HepG2 (cell line): ENCODE data around the gene GCLM. TPM values are rescaled to one million over a fixed set of nuclear protein-coding genes. Genes with fewer than 3 reads are reported as not detected.

Source experiments
- ARNTL ChIP-seq: sonication (generic); formaldehyde crosslinking; IDR thresholded peaks from 2 replicates; pipeline ENCODE4 v1.4.0; 2020; ENCODE audit warnings: mild to moderate bottlenecking, missing genetic modification reagents
- BRD4 ChIP-seq: sonication (generic); formaldehyde crosslinking; IDR thresholded peaks from 2 replicates; pipeline ENCODE4 v1.4.0; 2020; ENCODE audit warnings: missing genetic modification reagents
- FOXA3 ChIP-seq: IDR thresholded peaks from 2 replicates; pipeline ENCODE4 v1.6.1; 2016; ENCODE audit warnings: missing genetic modification reagents, missing compliant biosample characterization
- GTF3A ChIP-seq: sonication (generic); formaldehyde crosslinking; conservative IDR thresholded peaks from 2 replicates; pipeline ENCODE4 v1.4.0; 2020; ENCODE audit warnings: mild to moderate bottlenecking, missing genetic modification reagents
- IKZF4 ChIP-seq: sonication (generic); formaldehyde crosslinking; IDR thresholded peaks from 2 replicates; pipeline ENCODE4 v1.5.1; 2020; ENCODE audit warnings: borderline replicate concordance, mild to moderate bottlenecking, low read depth, missing genetic modification reagents; ENCODE audit errors: not compliant biosample characterization
- JUND ChIP-seq: sonication (generic); formaldehyde crosslinking; IDR thresholded peaks from 2 replicates; pipeline ENCODE4 v1.8.0; 2022; ENCODE audit warnings: mild to moderate bottlenecking, missing genetic modification reagents
- KLF12 ChIP-seq: sonication (generic); formaldehyde crosslinking; IDR thresholded peaks from 2 replicates; pipeline ENCODE4 v1.4.0; 2020; ENCODE audit warnings: missing genetic modification reagents, borderline replicate concordance
- MYC ChIP-seq: sonication (generic); formaldehyde crosslinking; IDR thresholded peaks from 2 replicates; pipeline ENCODE4 v1.9.0; 2021; ENCODE audit warnings: missing genetic modification reagents, borderline replicate concordance
- RFXANK ChIP-seq: IDR thresholded peaks from 2 replicates; pipeline ENCODE4 v1.6.1; 2016
- RXRA ChIP-seq: sonication (generic); formaldehyde crosslinking; IDR thresholded peaks from 2 replicates; pipeline ENCODE4 v1.5.1; 2020; ENCODE audit warnings: missing genetic modification reagents
- SKI ChIP-seq: fragments of 450-650 bp; IDR thresholded peaks from one replicate; pipeline ENCODE4 v1.6.1; 2018; ENCODE audit warnings: mild to moderate bottlenecking; ENCODE audit not compliant: partially characterized antibody
- TIGD3 ChIP-seq: sonication (generic); formaldehyde crosslinking; IDR thresholded peaks from 2 replicates; pipeline ENCODE4 v1.5.1; 2020; ENCODE audit warnings: mild to moderate bottlenecking, missing genetic modification reagents, borderline replicate concordance
- ZBTB10 ChIP-seq: sonication (generic); formaldehyde crosslinking; IDR thresholded peaks from 2 replicates; pipeline ENCODE4 v1.4.0; 2020; ENCODE audit warnings: missing genetic modification reagents, borderline replicate concordance
- ZBTB7B ChIP-seq: sonication (generic); formaldehyde crosslinking; IDR thresholded peaks from 2 replicates; pipeline ENCODE4 v1.4.0; 2020; ENCODE audit warnings: missing genetic modification reagents
- ZFYVE20 ChIP-seq: sonication (generic); formaldehyde crosslinking; IDR thresholded peaks from 2 replicates; pipeline ENCODE4 v1.8.0; 2023; ENCODE audit warnings: low read depth, mild to moderate bottlenecking, moderate library complexity, missing genetic modification reagents, borderline replicate concordance
- ZNF629 ChIP-seq: sonication (generic); formaldehyde crosslinking; conservative IDR thresholded peaks from 2 replicates; pipeline ENCODE4 v1.5.0; 2020; ENCODE audit warnings: missing genetic modification reagents
- polyA plus RNA-seq, 8 experiments: library from polyadenylated mRNA; depleted of rRNA in 3 of 8; stranded (reverse) in 7 of 8; unstranded in 1 of 8; fragments of >200 nt; fragmentation: Illumina TruSeq in 4 of 8; extraction: Trizol in 4 of 8; gene quantifications; 2 replicates each; pipeline versions ENCODE4 v1.2.1 to v1.2.3, GENCODE V29; 2011 to 2016; ENCODE audit warnings: low read depth in 4 of 8, missing spikeins in 1 of 8, mixed read lengths in 1 of 8; ENCODE audit not compliant: insufficient read depth in 1 of 8
- total RNA-seq, 5 experiments: library from RNA; depleted of rRNA; stranded (reverse); fragments of >200 nt; fragmentation: Illumina TruSeq; extraction: Trizol; gene quantifications; 2 replicates each; pipeline ENCODE4 v1.2.3, GENCODE V29; 2016; ENCODE audit warnings: low read depth in 1 of 5
- TF ChIP-seq, protein P1 (sequence below): sonication (generic); formaldehyde crosslinking; IDR thresholded peaks from 2 replicates; pipeline ENCODE4 v1.5.0; 2020; ENCODE audit warnings: missing genetic modification reagents
- TF ChIP-seq, protein P2 (sequence below): sonication (generic); formaldehyde crosslinking; IDR thresholded peaks from 2 replicates; pipeline ENCODE4 v1.8.0; 2023; ENCODE audit warnings: mild to moderate bottlenecking, missing genetic modification reagents
- TF ChIP-seq, protein P3 (sequence below): sonication (generic); formaldehyde crosslinking; IDR thresholded peaks from 2 replicates; pipeline ENCODE4 v1.5.0; 2020; ENCODE audit warnings: mild to moderate bottlenecking, missing genetic modification reagents, borderline replicate concordance

Gene GCLM
- total and polyA plus RNA-seq, 2 of the 13 experiments (the other 11 are each of a cell fraction or from before 2014, with no cell fraction given), result 8.7 to 29.9 TPM

DNA sequence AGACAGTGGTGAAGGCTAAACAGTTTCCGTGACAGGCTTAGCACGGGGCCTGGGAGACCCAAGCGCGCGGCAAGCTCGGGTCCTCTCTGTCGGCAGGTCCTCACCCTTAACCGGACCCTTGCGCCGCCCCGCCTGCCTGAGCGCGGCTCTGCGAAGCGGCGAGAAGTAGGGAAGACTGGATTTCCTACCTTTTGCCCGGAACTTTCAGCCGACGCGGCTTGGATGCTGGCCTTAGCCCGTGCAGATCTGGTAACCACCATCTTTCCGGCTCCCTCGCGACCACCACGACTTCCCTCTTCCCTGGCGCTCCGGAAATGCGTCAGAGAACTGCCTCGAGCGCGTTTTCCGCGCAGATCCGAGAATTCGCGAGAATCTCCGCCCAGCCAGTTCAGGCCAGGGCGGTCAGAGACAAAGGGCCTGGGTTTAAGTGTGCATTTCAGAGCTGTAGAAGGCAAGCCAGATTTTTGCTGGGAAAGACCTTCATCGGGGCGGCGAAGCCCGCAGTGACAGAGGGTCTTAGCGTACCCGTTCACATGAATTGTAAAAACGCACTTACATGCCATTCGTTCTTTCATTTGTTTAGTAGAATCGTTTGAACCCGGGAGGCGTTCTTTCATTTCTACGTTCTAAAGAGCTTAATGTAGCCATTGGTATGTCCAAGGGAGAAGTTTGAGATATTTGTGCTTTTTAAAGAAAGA, 30.2 kb downstream of the GCLM start, which contains the start of gene DNTTIP2 (continued):
- TF ChIP-seq TIGD3 (CRISPR knock-in tag) (no peak; the same call in 1 of the 2 replicates), BRD4 (CRISPR knock-in tag) (peak; percentile 89), ZNF629 (CRISPR knock-in tag) (no peak; the same call in 1 of the 2 replicates), RFXANK (CRISPR knock-in tag) (0 out of 2 replicates have a peak, but pooled peaks have one; percentile 78), KLF12 (CRISPR knock-in tag) (peak; percentile 83), JUND (CRISPR knock-in tag) (no peak), ZBTB10 (CRISPR knock-in tag) (no peak), SKI (no peak), IKZF4 (CRISPR knock-in tag) (no peak), ZBTB7B (CRISPR knock-in tag) (peak; percentile 93), RXRA (CRISPR knock-in tag) (peak; percentile 65), MYC (peak; percentile 91), ZFYVE20 (CRISPR knock-in tag) (no peak), GTF3A (CRISPR knock-in tag) (no peak), ARNTL (CRISPR knock-in tag) (peak; percentile 56; the same call in 1 of the 2 replicates), FOXA3 (CRISPR knock-in tag) (peak; percentile 53)
- TF ChIP-seq, protein P1, sequence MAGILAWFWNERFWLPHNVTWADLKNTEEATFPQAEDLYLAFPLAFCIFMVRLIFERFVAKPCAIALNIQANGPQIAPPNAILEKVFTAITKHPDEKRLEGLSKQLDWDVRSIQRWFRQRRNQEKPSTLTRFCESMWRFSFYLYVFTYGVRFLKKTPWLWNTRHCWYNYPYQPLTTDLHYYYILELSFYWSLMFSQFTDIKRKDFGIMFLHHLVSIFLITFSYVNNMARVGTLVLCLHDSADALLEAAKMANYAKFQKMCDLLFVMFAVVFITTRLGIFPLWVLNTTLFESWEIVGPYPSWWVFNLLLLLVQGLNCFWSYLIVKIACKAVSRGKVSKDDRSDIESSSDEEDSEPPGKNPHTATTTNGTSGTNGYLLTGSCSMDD (CRISPR knock-in tag), result no peak
- TF ChIP-seq, protein P2, sequence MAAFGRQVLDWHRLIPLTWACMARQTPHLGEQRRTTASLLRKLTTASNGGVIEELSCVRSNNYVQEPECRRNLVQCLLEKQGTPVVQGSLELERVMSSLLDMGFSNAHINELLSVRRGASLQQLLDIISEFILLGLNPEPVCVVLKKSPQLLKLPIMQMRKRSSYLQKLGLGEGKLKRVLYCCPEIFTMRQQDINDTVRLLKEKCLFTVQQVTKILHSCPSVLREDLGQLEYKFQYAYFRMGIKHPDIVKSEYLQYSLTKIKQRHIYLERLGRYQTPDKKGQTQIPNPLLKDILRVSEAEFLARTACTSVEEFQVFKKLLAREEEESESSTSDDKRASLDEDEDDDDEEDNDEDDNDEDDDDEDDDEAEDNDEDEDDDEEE (CRISPR knock-in tag), result peak; percentile 88; the same call in 1 of the 2 replicates
- TF ChIP-seq, protein P3, sequence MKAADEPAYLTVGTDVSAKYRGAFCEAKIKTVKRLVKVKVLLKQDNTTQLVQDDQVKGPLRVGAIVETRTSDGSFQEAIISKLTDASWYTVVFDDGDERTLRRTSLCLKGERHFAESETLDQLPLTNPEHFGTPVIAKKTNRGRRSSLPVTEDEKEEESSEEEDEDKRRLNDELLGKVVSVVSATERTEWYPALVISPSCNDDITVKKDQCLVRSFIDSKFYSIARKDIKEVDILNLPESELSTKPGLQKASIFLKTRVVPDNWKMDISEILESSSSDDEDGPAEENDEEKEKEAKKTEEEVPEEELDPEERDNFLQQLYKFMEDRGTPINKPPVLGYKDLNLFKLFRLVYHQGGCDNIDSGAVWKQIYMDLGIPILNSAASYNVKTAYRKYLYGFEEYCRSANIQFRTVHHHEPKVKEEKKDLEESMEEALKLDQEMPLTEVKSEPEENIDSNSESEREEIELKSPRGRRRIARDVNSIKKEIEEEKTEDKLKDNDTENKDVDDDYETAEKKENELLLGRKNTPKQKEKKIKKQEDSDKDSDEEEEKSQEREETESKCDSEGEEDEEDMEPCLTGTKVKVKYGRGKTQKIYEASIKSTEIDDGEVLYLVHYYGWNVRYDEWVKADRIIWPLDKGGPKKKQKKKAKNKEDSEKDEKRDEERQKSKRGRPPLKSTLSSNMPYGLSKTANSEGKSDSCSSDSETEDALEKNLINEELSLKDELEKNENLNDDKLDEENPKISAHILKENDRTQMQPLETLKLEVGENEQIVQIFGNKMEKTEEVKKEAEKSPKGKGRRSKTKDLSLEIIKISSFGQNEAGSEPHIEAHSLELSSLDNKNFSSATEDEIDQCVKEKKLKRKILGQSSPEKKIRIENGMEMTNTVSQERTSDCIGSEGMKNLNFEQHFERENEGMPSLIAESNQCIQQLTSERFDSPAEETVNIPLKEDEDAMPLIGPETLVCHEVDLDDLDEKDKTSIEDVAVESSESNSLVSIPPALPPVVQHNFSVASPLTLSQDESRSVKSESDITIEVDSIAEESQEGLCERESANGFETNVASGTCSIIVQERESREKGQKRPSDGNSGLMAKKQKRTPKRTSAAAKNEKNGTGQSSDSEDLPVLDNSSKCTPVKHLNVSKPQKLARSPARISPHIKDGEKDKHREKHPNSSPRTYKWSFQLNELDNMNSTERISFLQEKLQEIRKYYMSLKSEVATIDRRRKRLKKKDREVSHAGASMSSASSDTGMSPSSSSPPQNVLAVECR (CRISPR knock-in tag), result peak; percentile 94
